PC-3 (cell line): ENCODE measurements around the gene MRPL14. TPM values are rescaled to one million over a fixed set of nuclear protein-coding genes. Genes with fewer than 3 reads are reported as not detected.

Source experiments
- ATAC-seq: fragments of 200-7000 bp; cut with Tn5 transposase; 2 replicates; pipeline ENCODE4 v1.9.1; 2020; ENCODE audit warnings: mild to moderate bottlenecking, moderate library complexity
- BruUV-seq: library from RNA; stranded (reverse); fragments of 400-500 nt; replicated peaks from 2 replicates; lab custom pipeline; 2021; lab: Mats Ljungman, UMichigan
- CTCF ChIA-PET: fragments of 300-600 bp; sonication (Branson Sonifier 250); formaldehyde crosslinking; loops from one replicate; lab custom pipeline; 2022; ENCODE audit warnings: antibody characterized with exemption; lab: Charles Lee
- POLR2A ChIA-PET: fragments of 300-600 bp; sonication (Branson Sonifier 250); formaldehyde crosslinking; loops from one replicate; lab custom pipeline; 2022; ENCODE audit warnings: antibody characterized with exemption; ENCODE audit not compliant: unreplicated experiment; lab: Charles Lee
- DNase-seq: peaks from one replicate; pipeline ENCODE4 v3.0.0-alpha.2; 2015
- H2AFZ ChIP-seq: fragments of 300-600 bp; sonication (generic); 2 replicates; pipeline ENCODE4 v1.6.0; 2016; ENCODE audit warnings: antibody characterized with exemption, low read length
- H3F3A ChIP-seq: fragments of 300-600 bp; sonication (generic); one replicate; pipeline ENCODE4 v1.6.0; 2017; ENCODE audit warnings: antibody characterized with exemption, low read length, control low read depth, mild to moderate bottlenecking; ENCODE audit not compliant: unreplicated experiment
- H3K27ac ChIP-seq: fragments of 300-600 bp; sonication (generic); 2 replicates; pipeline ENCODE4 v1.5.1; 2016; ENCODE audit warnings: mild to moderate bottlenecking, low read length
- H3K27me3 ChIP-seq: fragments of 300-600 bp; sonication (generic); 2 replicates; pipeline ENCODE4 v1.6.1; 2016; ENCODE audit warnings: low read length, mixed read lengths
- H3K36me3 ChIP-seq: fragments of 300-600 bp; sonication (generic); 2 replicates; pipeline ENCODE4 v1.6.1; 2016; ENCODE audit warnings: low read depth, mixed run types, low read length, mixed read lengths
- H3K4me1 ChIP-seq: fragments of 300-600 bp; sonication (generic); 2 replicates; pipeline ENCODE4 v1.5.1; 2016; ENCODE audit warnings: low read length; ENCODE audit not compliant: insufficient read depth
- H3K4me2 ChIP-seq: fragments of 300-600 bp; sonication (generic); 2 replicates; pipeline ENCODE4 v1.6.0; 2016; ENCODE audit warnings: low read length
- H3K4me3 ChIP-seq: fragments of 300-600 bp; sonication (generic); 2 replicates; pipeline ENCODE4 v1.5.1; 2016; ENCODE audit warnings: mild to moderate bottlenecking, low read length, mixed read lengths
- H3K79me2 ChIP-seq: fragments of 300-600 bp; sonication (generic); 2 replicates; pipeline ENCODE4 v1.6.1; 2017; ENCODE audit warnings: low read length, mixed read lengths
- H3K9ac ChIP-seq: fragments of 300-600 bp; sonication (generic); 2 replicates; pipeline ENCODE4 v1.6.0; 2016; ENCODE audit warnings: mild to moderate bottlenecking, low read length
- H3K9me2 ChIP-seq: fragments of 300-600 bp; sonication (generic); replicated peaks from 2 replicates; pipeline ENCODE4 v1.6.1; 2016; ENCODE audit warnings: mixed run types, low read length, mixed read lengths
- H3K9me3 ChIP-seq: fragments of 300-600 bp; sonication (generic); 2 replicates; pipeline ENCODE4 v1.6.1; 2016; ENCODE audit warnings: low read length, mixed read lengths
- H4K20me1 ChIP-seq: fragments of 300-600 bp; sonication (generic); 2 replicates; pipeline ENCODE4 v1.6.1; 2016; ENCODE audit warnings: low read length, mixed read lengths
- CTCF ChIP-seq: fragments of 300-600 bp; sonication (generic); conservative IDR thresholded peaks from 2 replicates; pipeline ENCODE4 v1.5.1; 2017; ENCODE audit warnings: antibody characterized with exemption, low read depth, mild to moderate bottlenecking, low read length
- EZH2 ChIP-seq: fragments of 300-600 bp; sonication (generic); IDR thresholded peaks from one replicate; pipeline ENCODE4 v1.6.1; 2017; ENCODE audit warnings: antibody characterized with exemption, mild to moderate bottlenecking, low read length; ENCODE audit not compliant: unreplicated experiment
- EZH2phosphoT487 ChIP-seq: fragments of 300-600 bp; sonication (generic); IDR thresholded peaks from 2 replicates; pipeline ENCODE4 v1.6.1; 2018; ENCODE audit warnings: mild to moderate bottlenecking, antibody characterized with exemption, low read length, borderline replicate concordance
- intact Hi-C: fragments of 100-400 bp; cut with micrococcal nuclease; formaldehyde crosslinking; loops from 2 replicates; pipeline ENCODE4 v1.9.0; 2023
- total RNA-seq: library from RNA; depleted of rRNA; stranded (reverse); fragments of >200 nt; gene quantifications from 2 replicates; pipeline ENCODE4 v1.2.3, GENCODE V29; 2014

Gene MRPL14
- total RNA-seq, 1 experiment from 2014 or later = 192 TPM

DNA sequence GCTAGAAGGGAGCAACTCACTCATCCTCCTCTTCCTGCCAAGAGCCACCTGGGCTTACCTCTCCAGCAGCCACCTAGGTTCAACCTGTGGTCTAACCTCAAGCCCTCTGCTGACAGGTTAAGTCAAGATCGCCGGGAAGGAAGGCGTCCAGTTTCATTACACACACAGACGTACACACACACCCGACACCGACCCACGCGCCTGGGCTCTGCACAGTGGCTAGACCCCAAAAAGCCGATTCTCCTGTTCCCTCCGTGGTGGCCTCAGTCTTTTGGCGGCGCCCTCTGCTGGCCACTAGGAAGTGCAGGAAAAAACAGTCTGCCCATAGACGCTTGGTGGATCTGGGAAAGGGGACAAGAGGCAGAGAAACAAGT is 52.8 kb downstream of the MRPL14 start:
- Histone ChIP-seq H3K27me3 (no peaks in the 10 kb centered on the region), H3K9ac (peak overlapping the region; percentile 25; the same call in 1 of the 2 replicates), H4K20me1 (no peaks in the 10 kb centered on the region), H3K4me2 (peak overlapping the region; percentile 65; the same call in 1 of the 2 replicates), H3K79me2 (no peaks in the 10 kb centered on the region), H3K4me3 (no peak overlapping the region), H3F3A (no peaks in the 10 kb centered on the region), H3K36me3 (no peaks in the 10 kb centered on the region), H2AFZ (no peak overlapping the region; the same call in 1 of the 2 replicates), H3K4me1 (peaks cover 43% of the 10 kb centered on the region), H3K27ac (peak overlapping the region; percentile 58), H3K9me3 (no peaks in the 10 kb centered on the region), H3K9me2 (no peaks in the 10 kb centered on the region)
- intact Hi-C loops = loop anchor here (1.0 to 2.0 kb wide), 2 partner anchors 148 to 305 kb away; no protein-coding TSS in a partner anchor
- ATAC-seq (peak; percentile 47), DNase-seq (peak; percentile 86)
- TF ChIP-seq EZH2phosphoT487 (no peak; the same call in 1 of the 2 replicates), EZH2 (no peak), CTCF (peak; percentile 97)
- POLR2A ChIA-PET = interaction anchor here (0.6 kb wide), 1 partner anchor 53 kb away, joined by 3 read pairs; no protein-coding TSS in a partner anchor
- CTCF ChIA-PET = interaction anchor here (0.7 to 2.0 kb wide), 3 partner anchors 16 to 304 kb away, joined by 4 to 5 read pairs (median 4); partner anchors contain the start of gene VEGFA
- BruUV-seq = no TSS peak

- no peak overlapping the region; the same call in 1 of the 2 replicates for H2AFZ ChIP-seq
- TF ChIP-seq EZH2phosphoT487 = no peak
- TF ChIP-seq CTCF = no peak
- TF ChIP-seq EZH2 = no peak
- H3K27me3 ChIP-seq = no peaks in the 10 kb centered on the region
- H4K20me1 ChIP-seq = no peaks in the 10 kb centered on the region
- DNase-seq (no peak), ATAC-seq (peak; percentile 1)
- intact Hi-C loops = loop anchor here (1.0 to 2.0 kb wide), 4 partner anchors 15 to 305 kb away; no protein-coding TSS in a partner anchor
- H3K4me2 ChIP-seq = peak overlapping the region; percentile 65
- H3K4me1 ChIP-seq = peaks cover 43% of the 10 kb centered on the region
- H3K79me2 ChIP-seq = no peaks in the 10 kb centered on the region
- peak overlapping the region; percentile 58 for H3K27ac ChIP-seq
- no peaks in the 10 kb centered on the region for H3F3A ChIP-seq
- peak overlapping the region; percentile 0; the same call in 1 of the 2 replicates for H3K9ac ChIP-seq
- no peak overlapping the region for H3K4me3 ChIP-seq
- H3K36me3 ChIP-seq = no peaks in the 10 kb centered on the region
- ChIA-PET CTCF (interaction anchor here (0.7 to 2.0 kb wide), 3 partner anchors 100 to 304 kb away, joined by 4 to 5 read pairs (median 4); partner anchors contain the start of gene VEGFA), POLR2A (no interaction called here)
- H3K9me2 ChIP-seq = no peaks in the 10 kb centered on the region
- H3K9me3 ChIP-seq = no peaks in the 10 kb centered on the region
- BruUV-seq = TSS peak; percentile 86
Measured at GRCh38 chr6:44073612-44074438, 53.4 kb downstream of the MRPL14 start.
